Neural cell (in vitro differentiated cells): ENCODE data around the gene RABL3.

Experiments
- CTCF ChIP-seq: fragments of 450-650 bp; IDR thresholded peaks from 2 replicates; pipeline ENCODE4 v1.5.1; 2014; ENCODE audit warnings: antibody characterized with exemption, mild to moderate bottlenecking, moderate library complexity; ENCODE audit not compliant: poor library complexity, severe bottlenecking
- EP300 ChIP-seq: fragments of 450-650 bp; conservative IDR thresholded peaks from 2 replicates; pipeline ENCODE4 v1.6.1; 2014; ENCODE audit warnings: antibody characterized with exemption, mild to moderate bottlenecking, moderate library complexity; ENCODE audit not compliant: poor library complexity, severe bottlenecking
- EZH2 ChIP-seq: fragments of 200-600, 300-800 bp; shearing (Covaris generic), sonication (generic); IDR thresholded peaks from 2 replicates; pipeline ENCODE4 v1.6.1; 2014; ENCODE audit warnings: antibody characterized with exemption, low read length, borderline replicate concordance, mild to moderate bottlenecking; ENCODE audit not compliant: insufficient read depth, poor library complexity, severe bottlenecking
- MXI1 ChIP-seq: fragments of 450-650 bp; conservative IDR thresholded peaks from 2 replicates; pipeline ENCODE4 v1.6.1; 2014; ENCODE audit warnings: antibody characterized with exemption, mild to moderate bottlenecking; ENCODE audit not compliant: poor library complexity, severe bottlenecking
- POLR2AphosphoS5 ChIP-seq: IDR thresholded peaks from 2 replicates; pipeline ENCODE4 v1.6.1; 2012
- RAD21 ChIP-seq: fragments of 450-650 bp; conservative IDR thresholded peaks from 2 replicates; pipeline ENCODE4 v1.6.1; 2014; ENCODE audit warnings: antibody characterized with exemption, mild to moderate bottlenecking, moderate library complexity
- REST ChIP-seq: IDR thresholded peaks from 2 replicates; pipeline ENCODE4 v1.6.1; 2012; ENCODE audit warnings: borderline replicate concordance
- SMC3 ChIP-seq: fragments of 450-650 bp; conservative IDR thresholded peaks from 2 replicates; pipeline ENCODE4 v1.6.1; 2014; ENCODE audit warnings: antibody characterized with exemption, mild to moderate bottlenecking, moderate library complexity; ENCODE audit not compliant: poor library complexity
- TAF1 ChIP-seq: IDR thresholded peaks from 2 replicates; pipeline ENCODE4 v1.6.1; 2012; ENCODE audit warnings: low read depth

- TF ChIP-seq CTCF = no peak
- TF ChIP-seq EZH2 = no peak
- no peak for TF ChIP-seq SMC3
- no peak for TF ChIP-seq EP300
- TF ChIP-seq TAF1 = no peak
- no peak for TF ChIP-seq POLR2AphosphoS5
- no peak for TF ChIP-seq RAD21
- no peak for TF ChIP-seq REST
- no peak for TF ChIP-seq MXI1
These were observed 58.5 kb downstream of the RABL3 start for GRCh38 chr3:120683671-120684301.
